A673 (cell line): ENCODE results near the gene COX6B1.

Experiments
- EZH2 ChIP-seq: fragments of 200-600 bp; sonication (generic); IDR thresholded peaks from 2 replicates; pipeline ENCODE4 v1.6.1; 2017; ENCODE audit warnings: borderline replicate concordance, low read depth, mild to moderate bottlenecking, mixed read lengths, antibody characterized with exemption, low read length; ENCODE audit not compliant: poor library complexity, severe bottlenecking
- TF ChIP-seq, protein P1 (sequence below): fragments of 300-800, 200-600 bp; sonication (generic); conservative IDR thresholded peaks from 2 replicates; pipeline ENCODE4 v1.5.1; 2017; ENCODE audit warnings: low read depth, mild to moderate bottlenecking, antibody characterized with exemption, low read length, moderate library complexity, mixed read lengths

DNA sequence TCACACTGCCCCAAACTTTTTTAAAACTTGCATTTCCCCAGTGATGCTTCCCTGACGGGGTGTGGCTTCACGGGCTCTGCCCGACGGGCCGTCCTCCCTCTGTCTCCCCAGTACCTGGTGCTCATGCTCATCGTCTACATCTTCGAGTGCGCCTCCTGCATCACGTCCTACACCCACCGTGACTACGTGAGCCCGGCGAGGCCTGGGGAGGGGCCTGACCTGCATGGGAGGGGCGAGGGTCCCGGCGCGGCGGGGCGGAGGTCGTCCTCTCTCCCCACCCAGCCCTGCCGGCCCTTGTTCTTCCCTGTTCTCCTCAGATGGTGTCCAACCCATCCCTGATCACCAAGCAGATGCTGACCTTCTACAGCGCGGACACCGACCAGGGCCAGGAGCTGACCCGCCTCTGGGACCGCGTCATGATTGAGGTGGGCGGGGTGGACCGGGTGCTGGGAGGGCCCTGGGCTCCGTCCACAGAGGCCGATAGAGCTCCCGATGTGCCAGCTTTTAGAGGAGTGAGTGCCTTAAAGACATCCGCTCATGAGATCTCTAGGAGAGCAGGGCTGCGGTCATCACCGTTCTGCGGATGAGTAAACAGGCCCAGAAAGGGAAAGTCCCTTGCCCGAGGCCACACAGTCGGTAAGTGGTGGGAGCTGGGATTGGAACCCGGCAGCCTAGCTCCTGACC, 25.1 kb downstream of the COX6B1 start:
- TF ChIP-seq, protein P1, sequence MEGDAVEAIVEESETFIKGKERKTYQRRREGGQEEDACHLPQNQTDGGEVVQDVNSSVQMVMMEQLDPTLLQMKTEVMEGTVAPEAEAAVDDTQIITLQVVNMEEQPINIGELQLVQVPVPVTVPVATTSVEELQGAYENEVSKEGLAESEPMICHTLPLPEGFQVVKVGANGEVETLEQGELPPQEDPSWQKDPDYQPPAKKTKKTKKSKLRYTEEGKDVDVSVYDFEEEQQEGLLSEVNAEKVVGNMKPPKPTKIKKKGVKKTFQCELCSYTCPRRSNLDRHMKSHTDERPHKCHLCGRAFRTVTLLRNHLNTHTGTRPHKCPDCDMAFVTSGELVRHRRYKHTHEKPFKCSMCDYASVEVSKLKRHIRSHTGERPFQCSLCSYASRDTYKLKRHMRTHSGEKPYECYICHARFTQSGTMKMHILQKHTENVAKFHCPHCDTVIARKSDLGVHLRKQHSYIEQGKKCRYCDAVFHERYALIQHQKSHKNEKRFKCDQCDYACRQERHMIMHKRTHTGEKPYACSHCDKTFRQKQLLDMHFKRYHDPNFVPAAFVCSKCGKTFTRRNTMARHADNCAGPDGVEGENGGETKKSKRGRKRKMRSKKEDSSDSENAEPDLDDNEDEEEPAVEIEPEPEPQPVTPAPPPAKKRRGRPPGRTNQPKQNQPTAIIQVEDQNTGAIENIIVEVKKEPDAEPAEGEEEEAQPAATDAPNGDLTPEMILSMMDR: no peak
- peak; percentile 40 for TF ChIP-seq EZH2
